SU-DHL-6 (cell line): ENCODE measurements around the gene CCDC85A.

Source experiments
- H2AFZ ChIP-seq: fragments of 200-600 bp; sonication (generic); 2 replicates; pipeline ENCODE4 v1.6.1; 2014; ENCODE audit warnings: low read depth, mild to moderate bottlenecking, moderate library complexity, mixed read lengths, antibody characterized with exemption, low read length; ENCODE audit not compliant: severe bottlenecking
- H3F3A ChIP-seq: fragments of 200-600 bp; shearing (Covaris generic); 2 replicates; pipeline ENCODE4 v1.6.0; 2016; ENCODE audit warnings: antibody characterized with exemption, mild to moderate bottlenecking; ENCODE audit not compliant: insufficient read depth
- H3K27ac ChIP-seq: fragments of 200-600 bp; sonication (generic); 2 replicates; pipeline ENCODE4 v1.5.1; 2016; ENCODE audit warnings: low read depth, mild to moderate bottlenecking, low read length, moderate library complexity, mixed read lengths
- H3K27me3 ChIP-seq: fragments of 200-600 bp; sonication (generic), shearing (Covaris generic); 2 replicates; pipeline ENCODE4 v1.6.0; 2014; ENCODE audit warnings: mild to moderate bottlenecking, low read length
- H3K36me3 ChIP-seq: fragments of 200-600 bp; sonication (generic); 2 replicates; pipeline ENCODE4 v1.6.1; 2014; ENCODE audit warnings: mild to moderate bottlenecking, low read length, mixed read lengths
- H3K4me2 ChIP-seq: fragments of 300-600, 200-600 bp; shearing (Covaris generic), sonication (generic); 2 replicates; pipeline ENCODE4 v1.6.0; 2014; ENCODE audit warnings: low read length, low read depth, mild to moderate bottlenecking; ENCODE audit not compliant: poor library complexity, severe bottlenecking
- H3K4me3 ChIP-seq: fragments of 200-600 bp; sonication (generic); 2 replicates; pipeline ENCODE4 v1.5.1; 2014; ENCODE audit warnings: antibody characterized with exemption, low read length, mild to moderate bottlenecking, mixed read lengths; ENCODE audit not compliant: insufficient read depth, poor library complexity, severe bottlenecking
- H3K79me2 ChIP-seq: fragments of 200-600 bp; sonication (generic); 2 replicates; pipeline ENCODE4 v1.6.1; 2014; ENCODE audit warnings: mild to moderate bottlenecking, low read length, moderate library complexity; ENCODE audit not compliant: insufficient read depth
- H3K9ac ChIP-seq: fragments of 200-600 bp; sonication (generic); 2 replicates; pipeline ENCODE4 v1.7.0; 2014; ENCODE audit warnings: mild to moderate bottlenecking, low read length
- H3K9me2 ChIP-seq: fragments of 200-600 bp; sonication (generic); replicated peaks from 2 replicates; pipeline ENCODE4 v1.6.1; 2014; ENCODE audit warnings: low read length; ENCODE audit not compliant: insufficient read depth
- H3K9me3 ChIP-seq: fragments of 200-600 bp; sonication (generic); 2 replicates; pipeline ENCODE4 v1.6.1; 2014; ENCODE audit warnings: low read length, mixed read lengths; ENCODE audit not compliant: insufficient read depth
- H4K20me1 ChIP-seq: fragments of 200-600 bp; sonication (generic); 2 replicates; pipeline ENCODE4 v1.6.1; 2014; ENCODE audit warnings: low read depth, mild to moderate bottlenecking, antibody characterized with exemption, low read length, moderate library complexity, mixed read lengths
- CTCF ChIP-seq: fragments of 200-600 bp; sonication (generic); IDR thresholded peaks from one replicate; pipeline ENCODE4 v1.5.1; 2017; ENCODE audit warnings: antibody characterized with exemption, mild to moderate bottlenecking, low read length, moderate library complexity; ENCODE audit not compliant: insufficient read depth, poor library complexity, severe bottlenecking
- EZH2phosphoT487 ChIP-seq: fragments of 200-600 bp; sonication (generic), shearing (Covaris generic); conservative IDR thresholded peaks from 2 replicates; pipeline ENCODE4 v1.6.1; 2018; ENCODE audit warnings: mild to moderate bottlenecking, antibody characterized with exemption, low read length, moderate library complexity, mixed read lengths

Gene CCDC85A

GRCh38 chr2:56369316-56369715, 185.5 kb downstream of the CCDC85A start:
- no peaks in the 10 kb centered on the region for H4K20me1 ChIP-seq
- H3F3A ChIP-seq, result no peaks in the 10 kb centered on the region
- H3K79me2 ChIP-seq, result no peaks in the 10 kb centered on the region
- no peak overlapping the region for H3K27ac ChIP-seq
- no peaks in the 10 kb centered on the region for H3K9me2 ChIP-seq
- no peak overlapping the region for H3K4me3 ChIP-seq
- H3K9ac ChIP-seq, result no peak overlapping the region
- no peaks in the 10 kb centered on the region for H3K9me3 ChIP-seq
- H3K4me2 ChIP-seq, result no peak overlapping the region
- TF ChIP-seq EZH2phosphoT487, result no peak
- H3K36me3 ChIP-seq, result no peaks in the 10 kb centered on the region
- H3K27me3 ChIP-seq, result no peaks in the 10 kb centered on the region
- H2AFZ ChIP-seq, result no peak overlapping the region

- no peak overlapping the region for H2AFZ ChIP-seq
- no peak overlapping the region for H3K27ac ChIP-seq
- H3K4me3 ChIP-seq, result no peak overlapping the region
- no peaks in the 10 kb centered on the region for H3K9me2 ChIP-seq
- H3K27me3 ChIP-seq, result no peaks in the 10 kb centered on the region
- no peaks in the 10 kb centered on the region for H3F3A ChIP-seq
- H4K20me1 ChIP-seq, result no peaks in the 10 kb centered on the region
- H3K9me3 ChIP-seq, result no peaks in the 10 kb centered on the region
- no peak overlapping the region for H3K9ac ChIP-seq
- H3K36me3 ChIP-seq, result no peaks in the 10 kb centered on the region
- no peaks in the 10 kb centered on the region for H3K79me2 ChIP-seq
- H3K4me2 ChIP-seq, result no peak overlapping the region
- TF ChIP-seq EZH2phosphoT487 (no peak), CTCF (no peak)
Observed at GRCh38 chr2:56372071-56372656, 188.4 kb downstream of the CCDC85A start.

GRCh38 chr2:56375251-56375650, 191.5 kb downstream of the CCDC85A start:
- Histone ChIP-seq H3K27me3 (no peaks in the 10 kb centered on the region), H2AFZ (no peak overlapping the region), H3K36me3 (no peaks in the 10 kb centered on the region), H3K4me2 (no peak overlapping the region), H3K9ac (no peak overlapping the region), H3F3A (no peaks in the 10 kb centered on the region), H3K9me2 (no peaks in the 10 kb centered on the region), H3K4me3 (no peak overlapping the region), H3K27ac (no peak overlapping the region), H3K79me2 (no peaks in the 10 kb centered on the region), H4K20me1 (no peaks in the 10 kb centered on the region), H3K9me3 (no peaks in the 10 kb centered on the region)
- TF ChIP-seq CTCF, result no peak
- no peak for TF ChIP-seq EZH2phosphoT487

GRCh38 chr2:56376699-56377665, 193.2 kb downstream of the CCDC85A start:
- Histone ChIP-seq H3K4me2 (no peak overlapping the region), H3K9me3 (no peaks in the 10 kb centered on the region), H3F3A (no peaks in the 10 kb centered on the region)

More at GRCh38 chr2:56376699-56377665, 193.2 kb downstream of the CCDC85A start:
- Histone ChIP-seq H3K27me3 (no peaks in the 10 kb centered on the region), H3K9me2 (no peaks in the 10 kb centered on the region), H3K36me3 (no peaks in the 10 kb centered on the region), H3K79me2 (no peaks in the 10 kb centered on the region), H3K4me3 (no peak overlapping the region), H3K9ac (no peak overlapping the region), H2AFZ (no peak overlapping the region), H3K27ac (no peak overlapping the region), H4K20me1 (no peaks in the 10 kb centered on the region)
- TF ChIP-seq EZH2phosphoT487, result no peak
- TF ChIP-seq CTCF, result no peak
